Skeletal muscle cell (primary cell): Measurements from ENCODE around the gene ITPK1.

Experiments
- DNase-seq: peaks from one replicate; pipeline ENCODE4 v3.0.0-alpha.2; 2010; ENCODE audit warnings: low read depth
- H3K4me3 ChIP-seq: 2 replicates; pipeline ENCODE4 v1.5.1; 2011; ENCODE audit warnings: low read depth, mild to moderate bottlenecking, control low read depth, low read length, moderate library complexity

The ITPK1 gene

GRCh38 chr14:93005135-93005813, 110.5 kb downstream of the ITPK1 start:
- no peak overlapping the region for H3K4me3 ChIP-seq
- DNase-seq, result no peak

GRCh38 chr14:93004699-93005082, 111.0 kb downstream of the ITPK1 start:
- DNase-seq, result no peak
- no peak overlapping the region for H3K4me3 ChIP-seq

GRCh38 chr14:93003945-93004698, 111.6 kb downstream of the ITPK1 start:
- DNase-seq, result no peak
- H3K4me3 ChIP-seq, result no peak overlapping the region

- DNase-seq, result no peak
- no peak overlapping the region for H3K4me3 ChIP-seq
Observed at GRCh38 chr14:93002851-93003298, 112.8 kb downstream of the ITPK1 start.

- DNase-seq, result no peak
- no peak overlapping the region for H3K4me3 ChIP-seq
Observed at GRCh38 chr14:93002049-93002448, 113.7 kb downstream of the ITPK1 start.

- H3K4me3 ChIP-seq, result no peak overlapping the region
- no peak for DNase-seq
Observed at GRCh38 chr14:92998946-92999345, 116.8 kb downstream of the ITPK1 start.

- DNase-seq, result no peak
- H3K4me3 ChIP-seq, result no peak overlapping the region
Observed at GRCh38 chr14:92997343-92998061, 118.2 kb downstream of the ITPK1 start.

GRCh38 chr14:92995620-92996019, 120.1 kb downstream of the ITPK1 start:
- no peak for DNase-seq
- no peak overlapping the region for H3K4me3 ChIP-seq

- no peak overlapping the region for H3K4me3 ChIP-seq
- no peak for DNase-seq
Observed at GRCh38 chr14:92994942-92995341, 120.8 kb downstream of the ITPK1 start.

- no peak for DNase-seq
Observed at GRCh38 chr14:92994131-92994676, 121.5 kb downstream of the ITPK1 start.

GRCh38 chr14:92993302-92993701, 122.4 kb downstream of the ITPK1 start:
- H3K4me3 ChIP-seq, result no peak overlapping the region
- no peak for DNase-seq

More at GRCh38 chr14:92994131-92994676, 121.5 kb downstream of the ITPK1 start:
- H3K4me3 ChIP-seq, result no peak overlapping the region

GRCh38 chr14:92991536-92991935, 124.2 kb downstream of the ITPK1 start:
- H3K4me3 ChIP-seq, result no peak overlapping the region
- no peak for DNase-seq

- DNase-seq, result no peak
- H3K4me3 ChIP-seq, result no peak overlapping the region
Observed at GRCh38 chr14:92990456-92991430, 125.0 kb downstream of the ITPK1 start.

- no peak for DNase-seq
- no peak overlapping the region for H3K4me3 ChIP-seq
Observed at GRCh38 chr14:92988786-92989755, 126.7 kb downstream of the ITPK1 start.

- no peak overlapping the region for H3K4me3 ChIP-seq
- DNase-seq, result no peak
Observed at GRCh38 chr14:92987713-92988510, 127.8 kb downstream of the ITPK1 start.

GRCh38 chr14:92987148-92987570, 128.6 kb downstream of the ITPK1 start:
- no peak for DNase-seq

More at GRCh38 chr14:92987148-92987570, 128.6 kb downstream of the ITPK1 start:
- H3K4me3 ChIP-seq, result no peak overlapping the region
